K562 (cell line): ENCODE measurements around the gene TMEM225B. TPM values are rescaled to one million over a fixed set of nuclear protein-coding genes. Genes with fewer than 3 reads are reported as not detected.

ENCODE experiments used
- BDP1 ChIP-seq: IDR thresholded peaks from 3 replicates; pipeline ENCODE4 v1.6.1; 2011; ENCODE audit not compliant: insufficient read length, insufficient read depth
- ETV6 ChIP-seq, 3 experiments: fragments of 150-350 bp in 1 of 3; sonication (generic) in 1 of 3; formaldehyde crosslinking in 1 of 3; IDR thresholded peaks; 2 replicates each; pipeline versions ENCODE4 v1.6.1 to v1.8.0; 2014 to 2022; ENCODE audit warnings: borderline replicate concordance in 2 of 3, low read depth in 2 of 3, antibody characterized with exemption in 1 of 3, low read length in 1 of 3, mild to moderate bottlenecking in 1 of 3, missing genetic modification reagents in 1 of 3
- KDM5B ChIP-seq: fragments of 200-600 bp; sonication (generic); IDR thresholded peaks from 2 replicates; pipeline ENCODE4 v1.6.1; 2012; ENCODE audit warnings: low read depth, mild to moderate bottlenecking, moderate library complexity, low read length, control low read depth, inconsistent platforms; ENCODE audit not compliant: insufficient replicate concordance
- MAFK ChIP-seq: IDR thresholded peaks from 2 replicates; pipeline ENCODE4 v1.6.1; 2011; ENCODE audit warnings: low read length, improper control_type of control experiment
- MIER1 ChIP-seq: fragments of 450-650 bp; IDR thresholded peaks from 2 replicates; pipeline ENCODE4 v1.6.1; 2016; ENCODE audit warnings: antibody characterized with exemption, mild to moderate bottlenecking, low read depth
- SAFB2 ChIP-seq: fragments of 200-400 bp; formaldehyde crosslinking; IDR thresholded peaks from 2 replicates; pipeline ENCODE4 v1.6.1; 2018; ENCODE audit warnings: borderline replicate concordance, low read length, low read depth, moderate library complexity; ENCODE audit not compliant: severe bottlenecking
- SREBF1 ChIP-seq: fragments of 150-350 bp; IDR thresholded peaks from 2 replicates; pipeline ENCODE4 v1.6.1; 2014; ENCODE audit warnings: antibody characterized with exemption, low read depth, low read length, borderline replicate concordance
- ZNF316 ChIP-seq: fragments of 450-650 bp; IDR thresholded peaks from 2 replicates; pipeline ENCODE4 v1.6.1; 2016
- ZNF785 ChIP-seq: fragments of 250-450 bp; sonication (Bioruptor Pico); IDR thresholded peaks from 2 replicates; pipeline ENCODE4 v1.4.0; 2020; ENCODE audit warnings: mild to moderate bottlenecking
- ZSCAN29 ChIP-seq: fragments of 450-650 bp; IDR thresholded peaks from 2 replicates; pipeline ENCODE4 v1.6.1; 2017
- polyA plus RNA-seq, 8 experiments: library from polyadenylated mRNA; depleted of rRNA in 4 of 8; stranded (reverse) in 5 of 8; unstranded in 3 of 8; fragments of >200 nt; fragmentation: Nextera tagmentation in 2 of 8; fragmentation: Illumina TruSeq in 1 of 8; extraction: Ambion mirVana in 2 of 8; extraction: Trizol in 1 of 8; gene quantifications; 2 replicates each; pipeline versions ENCODE4 v1.2.1 to v1.2.3, GENCODE V29; 2011 to 2014; ENCODE audit warnings: inconsistent platforms in 1 of 8, missing spikeins in 1 of 8
- total RNA-seq, 7 experiments: library from RNA; depleted of rRNA in 6 of 7; stranded (reverse); fragments of >200 nt in 6 of 7; fragmentation: Illumina TruSeq in 2 of 7; extraction: Trizol in 2 of 7; gene quantifications; 2 replicates each; pipeline versions ENCODE4 v1.2.1 to v1.2.3, GENCODE V29; 2011 to 2021; ENCODE audit warnings: low replicate concordance in 1 of 7
- TF ChIP-seq, protein P1 (sequence below): sonication (generic); formaldehyde crosslinking; IDR thresholded peaks from 2 replicates; pipeline ENCODE4 v1.8.1; 2022; ENCODE audit warnings: missing genetic modification reagents
- TF ChIP-seq, protein P2 (sequence below): fragments of 450-650 bp; conservative IDR thresholded peaks from 2 replicates; pipeline ENCODE4 v1.6.1; 2016; ENCODE audit warnings: missing genetic modification characterization, low read depth, mild to moderate bottlenecking, missing compliant biosample characterization, moderate library complexity
- TF ChIP-seq, protein P3 (sequence below): fragments of 250-450 bp; sonication (Bioruptor Pico); IDR thresholded peaks from 2 replicates; pipeline ENCODE4 v1.5.0; 2020; ENCODE audit warnings: mild to moderate bottlenecking, borderline replicate concordance
- TF ChIP-seq, protein P4 (sequence below), 2 experiments: fragments of 250-450 bp in 1 of 2; fragments of 450-650 bp in 1 of 2; sonication (Bioruptor Pico) in 1 of 2; IDR thresholded peaks; 2 replicates each; pipeline versions ENCODE4 v1.6.1 to v1.8.0; 2016 to 2021; ENCODE audit warnings: mild to moderate bottlenecking in 2 of 2, moderate library complexity in 2 of 2, missing compliant biosample characterization in 1 of 2, missing genetic modification characterization in 1 of 2
- TF ChIP-seq, protein P5 (sequence below), 2 experiments: fragments of 200-800 bp in 1 of 2; sonication (Bioruptor generic) in 1 of 2; sonication (generic) in 1 of 2; formaldehyde crosslinking in 1 of 2; IDR thresholded peaks in 1 of 2; conservative IDR thresholded peaks in 1 of 2; 2 replicates each; pipeline versions ENCODE4 v1.5.0 to v1.6.1; 2016 to 2020; ENCODE audit warnings: missing compliant biosample characterization in 1 of 2, missing genetic modification characterization in 1 of 2, missing genetic modification reagents in 1 of 2

TMEM225B gene
- total and polyA plus RNA-seq, 9 of the 15 experiments (the other 6 are each of a cell fraction or from before 2014, with no cell fraction given), result 0.08 to 0.73 (median 0.56) TPM

DNA sequence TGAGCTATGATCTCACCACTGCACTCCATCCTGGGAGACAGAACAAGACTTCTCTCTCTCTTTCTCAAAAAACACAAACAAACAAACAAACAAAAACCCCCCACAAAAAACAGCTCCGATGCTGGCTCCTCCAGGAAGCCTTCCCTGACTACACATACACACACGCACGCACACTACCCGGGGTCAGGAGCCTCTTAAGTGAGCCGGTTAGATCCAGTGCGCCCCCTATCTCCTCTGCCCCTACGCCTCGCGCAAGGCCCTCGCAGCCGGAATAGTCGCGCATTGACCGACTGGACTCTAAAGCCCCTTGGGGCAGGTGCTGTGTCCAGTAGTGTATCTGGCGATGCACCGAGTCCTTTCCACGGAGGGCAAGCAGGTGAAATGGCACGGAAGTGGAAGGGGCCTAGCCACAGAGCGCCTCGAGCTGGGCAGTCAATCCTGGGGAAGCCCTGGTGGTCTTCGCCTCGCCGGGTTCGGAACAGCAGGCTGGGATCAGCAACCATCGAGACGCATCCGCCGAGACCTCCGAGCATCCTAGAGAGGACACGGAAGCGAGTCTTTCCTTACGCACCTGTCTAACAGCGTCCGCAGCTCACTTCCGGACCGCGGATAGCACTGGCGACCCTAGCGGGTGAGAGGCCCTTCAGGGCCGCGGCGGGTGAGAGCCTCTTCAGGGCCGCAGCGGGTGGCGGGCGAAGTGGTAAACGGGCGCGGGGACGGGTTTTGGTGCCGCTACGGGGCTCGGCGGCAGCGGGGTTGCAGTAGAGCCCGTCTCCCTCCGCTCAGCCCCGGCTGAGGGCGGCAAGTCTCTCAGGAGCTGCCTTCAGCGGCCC lies 18.5 kb downstream of the TMEM225B start, which contains the start of gene ZSCAN25 (continued):
- TF ChIP-seq, protein P1, sequence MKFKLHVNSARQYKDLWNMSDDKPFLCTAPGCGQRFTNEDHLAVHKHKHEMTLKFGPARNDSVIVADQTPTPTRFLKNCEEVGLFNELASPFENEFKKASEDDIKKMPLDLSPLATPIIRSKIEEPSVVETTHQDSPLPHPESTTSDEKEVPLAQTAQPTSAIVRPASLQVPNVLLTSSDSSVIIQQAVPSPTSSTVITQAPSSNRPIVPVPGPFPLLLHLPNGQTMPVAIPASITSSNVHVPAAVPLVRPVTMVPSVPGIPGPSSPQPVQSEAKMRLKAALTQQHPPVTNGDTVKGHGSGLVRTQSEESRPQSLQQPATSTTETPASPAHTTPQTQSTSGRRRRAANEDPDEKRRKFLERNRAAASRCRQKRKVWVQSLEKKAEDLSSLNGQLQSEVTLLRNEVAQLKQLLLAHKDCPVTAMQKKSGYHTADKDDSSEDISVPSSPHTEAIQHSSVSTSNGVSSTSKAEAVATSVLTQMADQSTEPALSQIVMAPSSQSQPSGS, result no peak
- TF ChIP-seq SREBF1 (no peak), KDM5B (peak; percentile 92), ZNF785 (CRISPR knock-in tag) (no peak), BDP1 (no peak), MIER1 (0 out of 2 replicates have a peak, but pooled peaks have one; percentile 52), ZNF316 (peak; percentile 29), ZSCAN29 (peak; percentile 55; the same call in 1 of the 2 replicates), ETV6 (IDR thresholded peaks at IDR 0.05; ENCODE audit: borderline replicate concordance in 1 of 2, low read depth in 2 of 2, low read length in 1 of 2) (no peak), ETV6 (CRISPR knock-in tag; IDR thresholded peaks at IDR 0.05; ENCODE audit: borderline replicate concordance) (peak; percentile 75; the same call in 1 of the 2 replicates), SAFB2 (no peak), MAFK (peak; percentile 13; the same call in 1 of the 2 replicates)
- TF ChIP-seq, protein P2, sequence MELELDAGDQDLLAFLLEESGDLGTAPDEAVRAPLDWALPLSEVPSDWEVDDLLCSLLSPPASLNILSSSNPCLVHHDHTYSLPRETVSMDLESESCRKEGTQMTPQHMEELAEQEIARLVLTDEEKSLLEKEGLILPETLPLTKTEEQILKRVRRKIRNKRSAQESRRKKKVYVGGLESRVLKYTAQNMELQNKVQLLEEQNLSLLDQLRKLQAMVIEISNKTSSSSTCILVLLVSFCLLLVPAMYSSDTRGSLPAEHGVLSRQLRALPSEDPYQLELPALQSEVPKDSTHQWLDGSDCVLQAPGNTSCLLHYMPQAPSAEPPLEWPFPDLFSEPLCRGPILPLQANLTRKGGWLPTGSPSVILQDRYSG (tag), result no peak; the same call in 1 of the 2 replicates
- TF ChIP-seq, protein P3, sequence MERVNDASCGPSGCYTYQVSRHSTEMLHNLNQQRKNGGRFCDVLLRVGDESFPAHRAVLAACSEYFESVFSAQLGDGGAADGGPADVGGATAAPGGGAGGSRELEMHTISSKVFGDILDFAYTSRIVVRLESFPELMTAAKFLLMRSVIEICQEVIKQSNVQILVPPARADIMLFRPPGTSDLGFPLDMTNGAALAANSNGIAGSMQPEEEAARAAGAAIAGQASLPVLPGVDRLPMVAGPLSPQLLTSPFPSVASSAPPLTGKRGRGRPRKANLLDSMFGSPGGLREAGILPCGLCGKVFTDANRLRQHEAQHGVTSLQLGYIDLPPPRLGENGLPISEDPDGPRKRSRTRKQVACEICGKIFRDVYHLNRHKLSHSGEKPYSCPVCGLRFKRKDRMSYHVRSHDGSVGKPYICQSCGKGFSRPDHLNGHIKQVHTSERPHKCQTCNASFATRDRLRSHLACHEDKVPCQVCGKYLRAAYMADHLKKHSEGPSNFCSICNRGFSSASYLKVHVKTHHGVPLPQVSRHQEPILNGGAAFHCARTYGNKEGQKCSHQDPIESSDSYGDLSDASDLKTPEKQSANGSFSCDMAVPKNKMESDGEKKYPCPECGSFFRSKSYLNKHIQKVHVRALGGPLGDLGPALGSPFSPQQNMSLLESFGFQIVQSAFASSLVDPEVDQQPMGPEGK (CRISPR knock-in tag), result no peak
- TF ChIP-seq, protein P4, sequence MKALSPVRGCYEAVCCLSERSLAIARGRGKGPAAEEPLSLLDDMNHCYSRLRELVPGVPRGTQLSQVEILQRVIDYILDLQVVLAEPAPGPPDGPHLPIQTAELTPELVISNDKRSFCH (CRISPR knock-in tag; IDR thresholded peaks at IDR 0.05), result no peak
- TF ChIP-seq, protein P4 (tag; IDR thresholded peaks at IDR 0.05), result no peak; the same call in none of the 2 replicates
- TF ChIP-seq, protein P5, sequence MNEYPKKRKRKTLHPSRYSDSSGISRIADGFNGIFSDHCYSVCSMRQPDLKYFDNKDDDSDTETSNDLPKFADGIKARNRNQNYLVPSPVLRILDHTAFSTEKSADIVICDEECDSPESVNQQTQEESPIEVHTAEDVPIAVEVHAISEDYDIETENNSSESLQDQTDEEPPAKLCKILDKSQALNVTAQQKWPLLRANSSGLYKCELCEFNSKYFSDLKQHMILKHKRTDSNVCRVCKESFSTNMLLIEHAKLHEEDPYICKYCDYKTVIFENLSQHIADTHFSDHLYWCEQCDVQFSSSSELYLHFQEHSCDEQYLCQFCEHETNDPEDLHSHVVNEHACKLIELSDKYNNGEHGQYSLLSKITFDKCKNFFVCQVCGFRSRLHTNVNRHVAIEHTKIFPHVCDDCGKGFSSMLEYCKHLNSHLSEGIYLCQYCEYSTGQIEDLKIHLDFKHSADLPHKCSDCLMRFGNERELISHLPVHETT (CRISPR knock-in tag; conservative IDR thresholded peaks at IDR 0.05 in 1 of 2, IDR thresholded peaks at IDR 0.05 in 1 of 2), result peak in 1 of 2 experiments; percentile 77; a peak in 2 of 4 replicates
